Left lung (tissue), 10 donors: Measurements from ENCODE around the gene ADCY2. TPM values are rescaled to one million over a fixed set of nuclear protein-coding genes. Genes with fewer than 3 reads are reported as not detected.

Experiments used
- ATAC-seq: fragments of 200-7000 bp; cut with Tn5 transposase; one replicate; pipeline ENCODE4 v1.9.1; 2020; ENCODE audit warnings: moderate library complexity
- DNase-seq, 4 donors: peaks; one replicate each; pipeline ENCODE4 v3.0.0-alpha.2; 2013 to 2020
- H3K27ac ChIP-seq, 2 donors: fragments of 200-600 bp; sonication (generic) in 1 of 2; one replicate each; pipeline versions ENCODE4 v1.5.0 to v1.8.0; 2020 to 2021
- H3K27me3 ChIP-seq, 2 donors: fragments of 200-600 bp; sonication (generic) in 1 of 2; one replicate each; pipeline versions ENCODE4 v1.5.0 to v1.8.0; 2020 to 2021
- H3K36me3 ChIP-seq, 2 donors: fragments of 200-600 bp; sonication (generic) in 1 of 2; one replicate each; pipeline versions ENCODE4 v1.5.0 to v1.8.0; 2020 to 2021
- H3K4me1 ChIP-seq, 2 donors: fragments of 200-600 bp; one replicate each; pipeline ENCODE4 v1.8.0; 2021
- H3K4me3 ChIP-seq, 2 donors: fragments of 200-600 bp; sonication (generic) in 1 of 2; one replicate each; pipeline versions ENCODE4 v1.5.0 to v1.8.0; 2020 to 2021; ENCODE audit warnings: mild to moderate bottlenecking in 1 of 2
- H3K9me3 ChIP-seq, 2 donors: fragments of 200-600 bp; sonication (generic) in 1 of 2; one replicate each; pipeline versions ENCODE4 v1.5.0 to v1.8.0; 2020 to 2021
- CTCF ChIP-seq, 2 donors: fragments of 200-600 bp; sonication (generic) in 1 of 2; IDR thresholded peaks; one replicate each; pipeline versions ENCODE4 v1.5.0 to v1.8.0; 2021; ENCODE audit warnings: antibody characterized with exemption in 2 of 2
- intact Hi-C, 2 donors: fragments of 100-400 bp; cut with DNase I; formaldehyde crosslinking; loops; one replicate each; pipeline versions ENCODE4 v1.11.2 to v1.14.2; 2022
- polyA plus RNA-seq, 6 donors: library from polyadenylated mRNA; unstranded; fragments of 120-200 nt; gene quantifications; one replicate each; pipeline ENCODE4 v1.2.1, GENCODE V29; 2013; ENCODE audit not compliant: insufficient read length in 6 of 6
- total RNA-seq, 2 donors: library from RNA; stranded (reverse); fragmentation: NEBNext Ultra II Directional; extraction: Animal tissue kit (Norgen Biotek cat#: 25700); gene quantifications; one replicate each; pipeline ENCODE4 v1.2.1, GENCODE V29; 2021
- donor health status: DM: no; HTN: yes; CAD: no.
- donor health status: DM: no; HTN: no; CAD: no.

Gene ADCY2
- total and polyA plus RNA-seq, 8 donors: 0.34 to 14.0 (median 9.6) TPM

DNA sequence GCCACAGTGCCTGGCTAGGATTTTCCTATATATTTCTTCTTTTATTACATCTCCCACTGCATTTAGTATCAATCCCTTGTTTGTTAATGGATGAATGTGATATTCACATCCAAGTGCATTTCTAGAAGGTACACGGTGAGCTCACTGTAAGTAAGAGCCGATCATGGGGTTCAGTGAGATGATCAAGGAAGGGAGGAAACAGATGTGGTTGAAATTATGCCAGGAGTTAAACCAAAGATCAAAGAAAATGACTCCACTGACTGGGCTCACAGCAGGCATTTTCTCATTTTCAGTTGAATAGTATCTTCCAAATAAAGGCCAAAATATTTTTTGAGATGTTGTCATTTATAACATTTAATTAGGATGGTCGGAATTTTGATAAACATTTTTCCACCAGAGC, 357.2 kb downstream of the ADCY2 start:
- Histone ChIP-seq H3K9me3 (no peaks in the 10 kb centered on the region), H3K27me3 (peaks cover 0 to 11% of the 10 kb centered on the region in 2 donors), H3K36me3 (no peaks in the 10 kb centered on the region), H3K4me3 (no peak overlapping the region), H3K4me1 (no peaks in the 10 kb centered on the region), H3K27ac (no peak overlapping the region)
- TF ChIP-seq CTCF (IDR thresholded peaks at IDR 0.05): no peak
- no peak for ATAC-seq
- no peak for DNase-seq
- intact Hi-C loops: no loop called here

GRCh38 chr5:7753596-7753995, 357.7 kb downstream of the ADCY2 start:
- DNase-seq: no peak
- Histone ChIP-seq H3K27me3 (peaks cover 0 to 11% of the 10 kb centered on the region in 2 donors), H3K4me1 (no peaks in the 10 kb centered on the region), H3K27ac (no peak overlapping the region), H3K36me3 (no peaks in the 10 kb centered on the region), H3K4me3 (no peak overlapping the region), H3K9me3 (no peaks in the 10 kb centered on the region)
- intact Hi-C loops: no loop called here
- ATAC-seq: no peak
- TF ChIP-seq CTCF (IDR thresholded peaks at IDR 0.05): no peak

DNA sequence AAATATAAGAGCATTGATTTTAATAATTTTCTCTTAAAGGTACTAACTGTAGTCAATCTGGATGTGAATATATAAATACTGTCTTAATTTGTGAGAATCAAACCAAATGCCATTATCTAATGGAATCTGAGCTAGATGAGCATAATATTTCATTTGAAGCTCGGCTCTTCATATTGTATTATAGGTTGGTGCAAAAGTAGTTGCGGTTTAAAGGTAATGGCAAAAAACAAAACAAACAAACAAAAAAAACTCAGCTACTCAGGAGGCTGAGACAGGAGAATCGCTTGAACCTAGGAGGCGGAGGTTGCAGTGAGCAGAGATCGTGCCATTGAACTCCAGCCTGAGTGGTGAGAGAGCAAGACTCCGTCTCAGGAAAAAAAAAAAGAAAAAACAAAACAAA, 358.6 kb downstream of the ADCY2 start:
- DNase-seq (no peak), ATAC-seq (no peak)
- TF ChIP-seq CTCF (IDR thresholded peaks at IDR 0.05): no peak
- no peak overlapping the region for H3K4me3 ChIP-seq
- H3K9me3 ChIP-seq: no peaks in the 10 kb centered on the region
- H3K27ac ChIP-seq: no peak overlapping the region
- intact Hi-C loops: no loop called here
- H3K4me1 ChIP-seq: no peaks in the 10 kb centered on the region
- H3K27me3 ChIP-seq: peaks cover 0 to 11% of the 10 kb centered on the region in 2 donors
- H3K36me3 ChIP-seq: no peaks in the 10 kb centered on the region

DNA sequence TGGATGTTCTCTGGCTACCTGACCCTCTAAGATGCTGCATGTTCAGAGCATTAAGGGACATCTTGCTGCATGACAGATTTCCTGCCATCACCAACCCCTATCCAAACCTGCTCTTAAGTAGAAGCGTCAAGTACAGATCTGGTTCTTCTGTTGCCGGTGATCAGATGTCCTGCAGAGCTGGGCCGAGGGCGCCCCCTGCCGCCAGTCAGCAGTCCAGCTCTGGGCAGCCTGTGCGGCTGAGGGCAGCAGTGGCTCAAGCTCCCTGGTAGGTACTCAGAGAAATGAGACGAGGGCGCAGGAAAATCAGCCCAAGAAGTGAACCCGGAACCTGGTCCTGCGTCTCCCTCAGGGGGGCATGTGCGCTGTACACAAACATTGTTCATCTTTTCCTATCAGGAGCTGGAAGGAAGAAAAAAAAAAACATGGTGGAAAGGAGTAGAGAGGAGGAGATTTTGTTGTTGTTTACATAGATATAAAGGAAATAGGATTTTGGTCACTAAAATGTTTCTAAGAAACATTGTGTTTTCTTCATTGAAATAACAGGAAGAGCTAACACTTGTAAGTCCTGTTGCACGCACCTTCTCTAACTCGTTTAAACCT, 359.2 kb downstream of the ADCY2 start:
- intact Hi-C loops: no loop called here
- DNase-seq (peak in 3 of 4 donors; percentile 40 to 87 (median 42)), ATAC-seq (peak; percentile 98)

GRCh38 chr5:7755958-7756357, 360.0 kb downstream of the ADCY2 start:
- H3K4me3 ChIP-seq: no peak overlapping the region
- no peak for TF ChIP-seq CTCF (IDR thresholded peaks at IDR 0.05)
- intact Hi-C loops: no loop called here
- H3K36me3 ChIP-seq: no peaks in the 10 kb centered on the region
- DNase-seq: no peak
- H3K4me1 ChIP-seq: no peaks in the 10 kb centered on the region
- H3K9me3 ChIP-seq: no peaks in the 10 kb centered on the region
- no peak overlapping the region for H3K27ac ChIP-seq
- H3K27me3 ChIP-seq: peaks cover 0 to 11% of the 10 kb centered on the region in 2 donors
- ATAC-seq: no peak

More for the DNA sequence above, 359.2 kb downstream of the ADCY2 start:
- H3K9me3 ChIP-seq: no peaks in the 10 kb centered on the region
- H3K36me3 ChIP-seq: no peaks in the 10 kb centered on the region
- H3K27me3 ChIP-seq: peaks cover 0 to 11% of the 10 kb centered on the region in 2 donors
- no peak overlapping the region for H3K4me3 ChIP-seq
- no peak overlapping the region for H3K27ac ChIP-seq
- TF ChIP-seq CTCF (IDR thresholded peaks at IDR 0.05): peak; percentile 46 to 66
- no peaks in the 10 kb centered on the region for H3K4me1 ChIP-seq
